Uterus (tissue), 4 donors: ENCODE results near the gene ASPHD1. TPM values are rescaled to one million over a fixed set of nuclear protein-coding genes. Genes with fewer than 3 reads are reported as not detected.
A peak's percentile ranks its signal among the peaks of the same experiment; 100 is the strongest.
"Not testable (repeated sequence)": the region's sequence is repeated elsewhere in the genome, so short reads cannot be mapped to it uniquely, and the experiment has no call there.

Source experiments
- DNase-seq, 2 donors: peaks; one replicate each; pipeline ENCODE4 v3.0.0-alpha.2; 2019 to 2020
- H3K27ac ChIP-seq, 2 donors: fragments of 200-600 bp; sonication (generic); 1 replicate in 1 of 2; 2 replicates in 1 of 2; pipeline ENCODE4 v1.5.1; 2016 to 2018
- H3K27me3 ChIP-seq, 2 donors: fragments of 200-600 bp; sonication (generic); one replicate each; pipeline ENCODE4 v1.5.1; 2018 to 2019; ENCODE audit warnings: control low read depth in 1 of 2
- H3K36me3 ChIP-seq, 2 donors: fragments of 200-600 bp; sonication (generic); one replicate each; pipeline ENCODE4 v1.5.1; 2019; ENCODE audit warnings: control low read depth in 1 of 2
- H3K4me1 ChIP-seq, 2 donors: fragments of 200-600 bp; sonication (generic); one replicate each; pipeline ENCODE4 v1.5.1; 2018 to 2019; ENCODE audit warnings: control low read depth in 1 of 2
- H3K4me3 ChIP-seq, 2 donors: fragments of 200-600 bp; sonication (generic); 1 replicate in 1 of 2; 2 replicates in 1 of 2; pipeline ENCODE4 v1.5.1; 2018 to 2019; ENCODE audit warnings: mild to moderate bottlenecking in 1 of 2
- H3K9me3 ChIP-seq, 2 donors: fragments of 200-600 bp; sonication (generic); one replicate each; pipeline ENCODE4 v1.5.1; 2019; ENCODE audit warnings: control low read depth in 1 of 2
- CTCF ChIP-seq, 4 experiments: fragments of 200-600 bp in 2 of 4; fragments of 450-650 bp in 2 of 4; sonication (generic) in 2 of 4; IDR thresholded peaks; one replicate each; pipeline ENCODE4 v1.5.1; 2016 to 2019; ENCODE audit warnings: antibody characterized with exemption in 4 of 4, mild to moderate bottlenecking in 2 of 4, moderate library complexity in 1 of 4
- POLR2A ChIP-seq, 2 donors: fragments of 450-650 bp; IDR thresholded peaks; one replicate each; pipeline ENCODE4 v1.6.1; 2016; ENCODE audit warnings: antibody characterized with exemption in 2 of 2, mild to moderate bottlenecking in 1 of 2, moderate library complexity in 1 of 2
- intact Hi-C: fragments of 100-400 bp; cut with DNase I; formaldehyde crosslinking; loops from one replicate; pipeline ENCODE4 v1.15.1; 2023; ENCODE audit warnings: low total_unique reads
- total RNA-seq, 4 donors: library from RNA; depleted of rRNA in 3 of 4; stranded (reverse); fragments of >200 nt in 3 of 4; gene quantifications; one replicate each; pipeline versions ENCODE4 v1.1.0 to v1.2.4, GENCODE V29; 2014 to 2023
- donor health status: DM: yes; HTN: yes; CAD: no.

ASPHD1 gene
- total RNA-seq, 4 donors from 2014 or later = 0.61 to 1.0 (median 1.0) TPM; not detected in 1

- TF ChIP-seq POLR2A (IDR thresholded peaks at IDR 0.05) (peak in 1 of 2 donors; percentile 16), CTCF (IDR thresholded peaks at IDR 0.05) (peak; percentile 63 to 82 (median 72))
- H3K27me3 ChIP-seq = no peaks in the 10 kb centered on the region
- H3K27ac ChIP-seq = peak within 1 kb of the TSS; percentile 91 to 97
- H3K4me3 ChIP-seq = peak within 1 kb of the TSS; percentile 81 to 96
- intact Hi-C loops = no loop called here
- H3K36me3 ChIP-seq = no peaks in the 10 kb centered on the region
- DNase-seq = peak; percentile 93 to 95
- H3K4me1 ChIP-seq = peaks cover 0 to 15% of the 10 kb centered on the region in 2 donors
- H3K9me3 ChIP-seq = no peaks in the 10 kb centered on the region
Observed at GRCh38 chr16:29862884-29863668, 37.2 kb upstream of the ASPHD1 start, which contains the start of gene CDIPT. CDIPT (minus strand) TSS chr16:29863226; CDS start chr16:29862857, 369 bp downstream.

GRCh38 chr16:29863669-29863984 is 36.7 kb upstream of the ASPHD1 start:
- peak overlapping the region; percentile 3 to 81 for H3K4me3 ChIP-seq
- TF ChIP-seq POLR2A (IDR thresholded peaks at IDR 0.05) = no peak
- TF ChIP-seq CTCF (IDR thresholded peaks at IDR 0.05) = peak in 1 of 4 experiments; percentile 2
- intact Hi-C loops = no loop called here
- no peaks in the 10 kb centered on the region for H3K9me3 ChIP-seq
- no peaks in the 10 kb centered on the region for H3K36me3 ChIP-seq
- no peak for DNase-seq
- no peaks in the 10 kb centered on the region for H3K27me3 ChIP-seq
- H3K27ac ChIP-seq = peak overlapping the region; percentile 91 to 97
- peaks cover 0 to 15% of the 10 kb centered on the region in 2 donors for H3K4me1 ChIP-seq

- no peaks in the 10 kb centered on the region for H3K9me3 ChIP-seq
- H3K4me3 ChIP-seq = no peak overlapping the region
- intact Hi-C loops = no loop called here
- H3K27ac ChIP-seq = no peak overlapping the region
- no peaks in the 10 kb centered on the region for H3K36me3 ChIP-seq
- no peak for TF ChIP-seq CTCF (IDR thresholded peaks at IDR 0.05)
- TF ChIP-seq POLR2A (IDR thresholded peaks at IDR 0.05) = no peak
- no peaks in the 10 kb centered on the region for H3K27me3 ChIP-seq
- peaks cover 0 to 15% of the 10 kb centered on the region in 2 donors for H3K4me1 ChIP-seq
- DNase-seq = no peak
Observed at GRCh38 chr16:29864205-29864604, 36.1 kb upstream of the ASPHD1 start.

GRCh38 chr16:29868396-29869009 is 31.8 kb upstream of the ASPHD1 start:
- intact Hi-C loops = no loop called here
- no peaks in the 10 kb centered on the region for H3K27me3 ChIP-seq
- no peak overlapping the region for H3K27ac ChIP-seq
- DNase-seq = no peak
- no peak overlapping the region for H3K4me3 ChIP-seq
- H3K4me1 ChIP-seq = no peaks in the 10 kb centered on the region
- TF ChIP-seq CTCF (IDR thresholded peaks at IDR 0.05) = no peak
- TF ChIP-seq POLR2A (IDR thresholded peaks at IDR 0.05) = no peak
- H3K36me3 ChIP-seq = no peaks in the 10 kb centered on the region
- no peaks in the 10 kb centered on the region for H3K9me3 ChIP-seq

- H3K27ac ChIP-seq, H3K4me3 ChIP-seq, H3K4me1 ChIP-seq, H3K9me3 ChIP-seq, H3K36me3 ChIP-seq, intact Hi-C loops, DNase-seq, H3K27me3 ChIP-seq: not testable (repeated sequence)
Observed at GRCh38 chr16:29869067-29869466, 31.2 kb upstream of the ASPHD1 start.
